Measurements from ENCODE around the gene CD34. TPM values are rescaled to one million over a fixed set of nuclear protein-coding genes. Genes with fewer than 3 reads are reported as not detected.
A peak's percentile ranks its signal among the peaks of the same experiment; 100 is the strongest.

CD34 gene
- total and polyA plus RNA-seq, 2 donors (not counting 1 experiment from before 2014, with no cell fraction given), result under 0.01 to 0.51 TPM

DNA sequence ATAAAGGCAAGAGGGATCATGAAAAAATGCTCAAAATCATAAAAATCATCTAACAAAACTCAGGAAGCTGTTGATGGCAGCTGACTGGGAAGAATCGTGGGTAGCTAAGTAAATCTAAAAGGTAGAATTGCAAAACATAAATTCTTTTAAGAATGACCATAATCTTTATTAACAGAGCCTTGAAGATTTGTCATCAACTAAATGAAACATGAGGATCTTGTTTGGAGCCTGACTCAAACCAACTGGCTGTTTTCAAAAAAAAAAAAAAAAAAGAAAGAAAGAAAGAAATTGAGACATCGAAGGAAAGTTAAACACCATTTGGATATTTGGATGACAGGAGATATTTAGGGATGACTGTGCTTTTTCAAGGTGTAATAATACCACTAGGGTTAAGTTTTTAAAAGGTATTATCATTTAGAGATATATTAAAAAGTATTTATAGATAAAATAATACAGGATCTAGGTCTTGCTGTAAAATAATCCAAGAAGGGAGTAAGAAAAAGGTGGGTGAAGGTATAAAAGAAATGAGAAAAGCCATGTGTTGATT, 48.6 kb downstream of the CD34 start:
- no peak overlapping the region for H2AFZ ChIP-seq (ENCODE audit: low read length)
- no peak for DNase-seq (ENCODE audit: low read depth in 2 of 2)
- TF ChIP-seq, protein P1, sequence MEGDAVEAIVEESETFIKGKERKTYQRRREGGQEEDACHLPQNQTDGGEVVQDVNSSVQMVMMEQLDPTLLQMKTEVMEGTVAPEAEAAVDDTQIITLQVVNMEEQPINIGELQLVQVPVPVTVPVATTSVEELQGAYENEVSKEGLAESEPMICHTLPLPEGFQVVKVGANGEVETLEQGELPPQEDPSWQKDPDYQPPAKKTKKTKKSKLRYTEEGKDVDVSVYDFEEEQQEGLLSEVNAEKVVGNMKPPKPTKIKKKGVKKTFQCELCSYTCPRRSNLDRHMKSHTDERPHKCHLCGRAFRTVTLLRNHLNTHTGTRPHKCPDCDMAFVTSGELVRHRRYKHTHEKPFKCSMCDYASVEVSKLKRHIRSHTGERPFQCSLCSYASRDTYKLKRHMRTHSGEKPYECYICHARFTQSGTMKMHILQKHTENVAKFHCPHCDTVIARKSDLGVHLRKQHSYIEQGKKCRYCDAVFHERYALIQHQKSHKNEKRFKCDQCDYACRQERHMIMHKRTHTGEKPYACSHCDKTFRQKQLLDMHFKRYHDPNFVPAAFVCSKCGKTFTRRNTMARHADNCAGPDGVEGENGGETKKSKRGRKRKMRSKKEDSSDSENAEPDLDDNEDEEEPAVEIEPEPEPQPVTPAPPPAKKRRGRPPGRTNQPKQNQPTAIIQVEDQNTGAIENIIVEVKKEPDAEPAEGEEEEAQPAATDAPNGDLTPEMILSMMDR (conservative IDR thresholded peaks at IDR 0.05 in 1 of 2, IDR thresholded peaks at IDR 0.05 in 1 of 2; ENCODE audit: low read depth in 1 of 2, low read length in 2 of 2), result no peak
- no peak for TF ChIP-seq EZH2 (IDR thresholded peaks at IDR 0.05; ENCODE audit: low read length, missing control alignments)
- no peak overlapping the region for H3K9ac ChIP-seq (ENCODE audit: insufficient read depth, low read length)
- no peaks in the 10 kb centered on the region for H3K36me3 ChIP-seq (ENCODE audit: control insufficient read depth, insufficient read depth, low read length)
- H3K9me3 ChIP-seq (ENCODE audit: control insufficient read depth, insufficient read depth, low read depth, low read length), result no peaks in the 10 kb centered on the region
- peak overlapping the region; percentile 51 for H3K27ac ChIP-seq (ENCODE audit: insufficient read depth, low read length)
- H3K4me3 ChIP-seq (replicated peaks in 1 of 4; ENCODE audit: control extremely low read depth in 1 of 4, insufficient read depth in 1 of 4, low read depth in 3 of 4, low read length in 4 of 4), result no peak overlapping the region
- H3K79me2 ChIP-seq (ENCODE audit: control insufficient read depth, insufficient read depth, low read length), result peaks cover 12% of the 10 kb centered on the region
- H4K20me1 ChIP-seq (ENCODE audit: control insufficient read depth, extremely low read depth, insufficient read depth, low read length), result no peaks in the 10 kb centered on the region
- peaks cover 16% of the 10 kb centered on the region for H3K4me1 ChIP-seq (ENCODE audit: control insufficient read depth, extremely low read depth, insufficient read depth, low read length)
- no peaks in the 10 kb centered on the region for H3K27me3 ChIP-seq (ENCODE audit: control insufficient read depth, insufficient read depth, low read length)
- no peak overlapping the region for H3K4me2 ChIP-seq (ENCODE audit: extremely low read depth, insufficient read depth, low read length)

DNA sequence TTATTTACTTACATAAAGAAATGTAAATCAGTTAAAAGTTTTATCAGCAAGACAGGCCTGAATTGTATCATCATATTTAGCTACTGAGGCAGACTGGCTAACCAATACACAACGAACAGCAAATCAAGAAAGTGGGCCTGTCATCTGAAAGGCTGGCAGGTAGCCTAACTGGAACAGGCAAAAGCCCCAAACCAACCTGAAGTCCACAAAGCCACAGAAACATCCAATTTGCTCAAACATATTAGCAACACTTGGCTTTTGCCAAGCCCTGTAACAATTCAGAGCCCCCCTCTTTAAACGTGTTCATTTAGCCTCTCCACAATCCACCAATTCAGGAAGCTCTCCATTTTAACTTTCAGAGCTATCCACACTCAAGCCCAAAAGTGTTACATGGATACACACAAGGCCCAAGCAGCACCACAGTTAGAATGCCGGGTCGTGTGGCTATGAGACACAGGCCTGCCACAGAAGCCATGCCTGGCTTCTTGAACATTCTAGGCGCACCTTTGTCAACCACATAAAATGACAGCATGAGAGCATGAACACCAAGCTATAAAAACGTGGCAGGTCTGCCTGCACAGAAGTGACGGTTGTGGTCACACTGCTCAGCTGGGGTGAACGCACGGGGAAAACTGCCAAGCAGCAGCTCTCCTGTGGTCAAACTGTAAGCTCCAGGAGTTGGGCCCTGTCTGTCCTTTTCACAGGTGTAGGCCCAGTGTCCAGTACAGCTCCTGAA, 49.3 kb downstream of the CD34 start:
- Histone ChIP-seq H3K4me2 (ENCODE audit: extremely low read depth, insufficient read depth, low read length) (no peak overlapping the region), H3K27me3 (ENCODE audit: control insufficient read depth, insufficient read depth, low read length) (no peaks in the 10 kb centered on the region), H3K36me3 (ENCODE audit: control insufficient read depth, insufficient read depth, low read length) (no peaks in the 10 kb centered on the region), H3K9ac (ENCODE audit: insufficient read depth, low read length) (no peak overlapping the region), H3K4me1 (ENCODE audit: control insufficient read depth, extremely low read depth, insufficient read depth, low read length) (peaks cover 11% of the 10 kb centered on the region), H3K27ac (ENCODE audit: insufficient read depth, low read length) (peak overlapping the region; percentile 51), H3K9me3 (ENCODE audit: control insufficient read depth, insufficient read depth, low read depth, low read length) (no peaks in the 10 kb centered on the region), H4K20me1 (ENCODE audit: control insufficient read depth, extremely low read depth, insufficient read depth, low read length) (no peaks in the 10 kb centered on the region), H3K79me2 (ENCODE audit: control insufficient read depth, insufficient read depth, low read length) (peaks cover 9% of the 10 kb centered on the region), H3K4me3 (replicated peaks in 1 of 4; ENCODE audit: control extremely low read depth in 1 of 4, insufficient read depth in 1 of 4, low read depth in 3 of 4, low read length in 4 of 4) (no peak overlapping the region), H2AFZ (ENCODE audit: low read length) (no peak overlapping the region)
- DNase-seq (ENCODE audit: low read depth in 2 of 2), result peak in 1 of 2 donors; percentile 50
- TF ChIP-seq EZH2 (IDR thresholded peaks at IDR 0.05; ENCODE audit: low read length, missing control alignments), result no peak

DNA sequence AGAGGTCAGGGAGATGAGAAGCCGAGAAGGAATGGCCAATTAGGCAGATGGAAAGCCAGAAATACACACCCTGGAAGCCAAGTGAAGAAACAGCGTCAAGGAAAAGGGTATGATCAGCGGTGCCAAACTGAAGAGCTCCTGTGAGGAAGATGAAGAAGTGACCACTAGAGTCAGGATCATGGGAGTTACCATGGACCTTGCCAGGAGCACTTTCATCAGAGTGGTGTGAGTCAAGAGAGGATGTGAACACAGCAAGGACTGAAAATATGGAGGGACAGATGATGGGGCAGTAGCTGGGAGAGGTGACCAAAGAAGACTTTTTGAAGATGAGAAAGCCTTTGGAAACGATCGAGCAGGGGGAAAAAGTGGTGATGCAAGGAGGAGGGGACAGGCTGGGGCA, 50.4 kb downstream of the CD34 start:
- Histone ChIP-seq H3K9me3 (ENCODE audit: control insufficient read depth, insufficient read depth, low read depth, low read length) (no peaks in the 10 kb centered on the region), H3K27ac (ENCODE audit: insufficient read depth, low read length) (no peak overlapping the region), H3K27me3 (ENCODE audit: control insufficient read depth, insufficient read depth, low read length) (no peaks in the 10 kb centered on the region), H3K4me1 (ENCODE audit: control insufficient read depth, extremely low read depth, insufficient read depth, low read length) (peaks cover 3% of the 10 kb centered on the region), H2AFZ (ENCODE audit: low read length) (no peak overlapping the region), H3K9ac (ENCODE audit: insufficient read depth, low read length) (no peak overlapping the region), H3K36me3 (ENCODE audit: control insufficient read depth, insufficient read depth, low read length) (no peaks in the 10 kb centered on the region), H4K20me1 (ENCODE audit: control insufficient read depth, extremely low read depth, insufficient read depth, low read length) (no peaks in the 10 kb centered on the region), H3K4me3 (replicated peaks in 1 of 4; ENCODE audit: control extremely low read depth in 1 of 4, insufficient read depth in 1 of 4, low read depth in 3 of 4, low read length in 4 of 4) (no peak overlapping the region), H3K79me2 (ENCODE audit: control insufficient read depth, insufficient read depth, low read length) (peaks cover 9% of the 10 kb centered on the region), H3K4me2 (ENCODE audit: extremely low read depth, insufficient read depth, low read length) (no peak overlapping the region)
- TF ChIP-seq EZH2 (IDR thresholded peaks at IDR 0.05; ENCODE audit: low read length, missing control alignments), result no peak
- TF ChIP-seq, protein P1 (conservative IDR thresholded peaks at IDR 0.05 in 1 of 2, IDR thresholded peaks at IDR 0.05 in 1 of 2; ENCODE audit: low read depth in 1 of 2, low read length in 2 of 2), result no peak
- DNase-seq (ENCODE audit: low read depth in 2 of 2), result no peak
